GM13977 (cell line): ENCODE data around the gene PXK.
A peak's percentile ranks its signal among the peaks of the same experiment; 100 is the strongest.

Experiments
- DNase-seq: peaks from one replicate; pipeline ENCODE4 v3.0.0; 2012; ENCODE audit warnings: low spot score
- CTCF ChIP-seq: IDR thresholded peaks from 2 replicates; pipeline ENCODE4 v1.5.1; 2012; ENCODE audit warnings: mild to moderate bottlenecking, control low read depth; ENCODE audit not compliant: insufficient read depth; ENCODE audit errors: extremely low read depth, missing control alignments
- in situ Hi-C: fragments of 300-500 bp; cut with MboI; formaldehyde crosslinking; loops from one replicate; pipeline ENCODE4 v1.12.0; 2022; ENCODE audit warnings: low sequenced_read_pairs, low pct_unique_long_range_greater_than_20kb, mixed read lengths, inconsistent platforms; ENCODE audit not compliant: unreplicated experiment

PXK gene

GRCh38 chr3:58408906-58409305 lies 76.2 kb downstream of the PXK start:
- in situ Hi-C loops = no loop called here
- no peak for DNase-seq
- TF ChIP-seq CTCF = no peak

GRCh38 chr3:58409663-58410062 lies 77.0 kb downstream of the PXK start:
- TF ChIP-seq CTCF = no peak
- in situ Hi-C loops = loop anchor here (10.0 kb wide), 1 partner anchor 75 kb away; the partner anchor contains the start of gene PXK
- no peak for DNase-seq

DNA sequence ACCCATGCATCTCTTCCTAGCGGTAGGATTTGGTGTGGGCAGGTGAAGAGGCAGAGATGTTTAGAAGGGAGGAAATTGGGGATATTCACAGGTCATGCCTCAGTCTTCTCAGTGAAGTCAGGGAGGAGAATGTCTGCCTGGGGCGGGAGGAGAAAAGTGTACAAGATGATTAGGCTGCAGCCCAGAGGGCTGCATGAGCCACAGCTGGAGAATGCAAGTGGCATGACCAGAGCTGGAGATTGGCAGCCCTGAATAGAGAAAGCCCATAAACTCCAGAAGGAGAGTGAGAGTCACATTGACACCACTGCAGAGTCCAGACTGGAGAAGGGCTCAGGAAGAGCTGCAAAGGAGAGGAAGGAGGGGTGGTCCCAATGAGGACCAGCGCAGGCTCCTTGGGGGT lies 78.3 kb downstream of the PXK start:
- DNase-seq = no peak
- in situ Hi-C loops = loop anchor here (10.0 kb wide), 1 partner anchor 76 kb away; the partner anchor contains the start of gene PXK
- TF ChIP-seq CTCF = no peak

DNA sequence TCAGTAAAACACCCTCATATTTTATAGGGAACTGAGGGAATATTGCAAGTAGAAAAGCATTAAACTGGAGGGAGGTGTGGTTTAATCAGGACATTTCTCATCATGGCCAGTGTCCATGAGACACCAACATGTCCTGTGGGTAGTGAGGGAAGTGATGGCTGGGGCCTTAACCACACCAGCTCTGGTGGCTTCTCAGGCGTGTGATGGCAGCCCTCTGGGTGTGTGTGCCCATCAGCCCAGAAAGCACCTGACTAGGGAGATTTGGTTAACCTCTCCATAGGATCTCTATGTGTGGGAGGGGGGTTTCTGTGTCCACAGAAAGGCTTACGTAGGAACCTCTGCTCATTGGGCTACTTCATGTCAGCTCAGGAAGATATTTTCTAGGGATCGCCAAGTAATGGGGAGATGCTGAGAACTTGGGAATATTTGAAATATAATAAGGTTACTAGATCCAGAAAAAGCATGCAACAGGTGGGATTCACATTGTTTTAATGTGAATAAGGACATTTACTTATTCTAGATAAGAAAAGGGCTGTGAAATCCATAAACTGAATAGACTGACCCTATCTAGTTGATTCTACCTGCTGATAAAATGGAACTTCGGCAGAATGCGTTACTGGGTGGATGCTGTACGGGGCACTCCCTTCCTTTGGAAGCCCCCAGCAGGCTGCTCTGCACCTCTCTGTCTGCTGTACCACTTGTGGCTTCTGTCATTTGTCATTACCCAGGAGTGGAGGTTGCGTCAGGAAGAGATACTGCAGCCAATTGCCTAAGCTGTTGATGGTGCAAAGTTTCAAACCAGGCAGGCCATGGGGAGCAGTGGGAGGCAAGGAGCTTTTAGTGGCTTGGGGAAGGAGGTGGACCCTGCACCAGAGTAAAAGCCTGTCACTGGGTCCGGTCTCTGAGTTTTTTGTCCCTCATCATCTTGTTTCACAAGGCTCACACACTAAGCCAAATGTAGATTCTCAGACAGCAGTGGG lies 79.4 kb downstream of the PXK start:
- TF ChIP-seq CTCF = no peak
- in situ Hi-C loops = loop anchor here (10.0 kb wide), 1 partner anchor 77 kb away; the partner anchor contains the start of gene PXK
- DNase-seq = no peak

DNA sequence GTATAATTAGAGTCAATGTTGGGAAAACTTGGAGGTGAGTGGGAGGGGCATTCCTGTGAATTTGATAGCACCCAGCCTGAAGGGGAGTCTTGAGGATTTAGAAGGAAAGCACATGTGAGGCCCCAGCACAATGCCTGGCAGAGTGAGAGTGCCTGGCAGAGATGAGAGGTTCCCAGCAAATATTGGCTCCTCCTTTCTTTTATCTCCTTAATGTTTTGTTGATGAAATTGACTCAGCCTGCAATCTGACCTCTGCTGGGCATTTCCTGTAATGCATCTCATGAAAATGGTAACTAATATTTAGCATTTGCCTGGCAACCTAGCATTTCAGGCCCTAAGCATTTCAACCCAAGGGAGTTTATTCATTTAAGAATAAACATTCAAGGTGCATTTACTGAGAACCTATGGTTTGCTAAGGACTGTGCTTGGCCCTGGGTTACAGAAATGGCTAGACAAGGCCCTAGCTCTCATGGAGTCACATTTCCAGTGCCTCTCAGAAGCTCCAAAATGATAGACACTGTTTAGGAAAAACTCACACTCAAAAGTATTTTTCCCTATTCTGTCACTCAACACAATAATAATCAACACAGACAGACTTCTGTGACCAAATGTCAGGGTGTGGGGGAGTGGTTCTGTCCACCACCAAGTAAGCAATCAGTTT lies 82.0 kb downstream of the PXK start:
- peak; percentile 72 for TF ChIP-seq CTCF
- DNase-seq = peak; percentile 52
- in situ Hi-C loops = loop anchor here (10.0 kb wide), 1 partner anchor 80 kb away; the partner anchor contains the start of gene PXK

- no peak for DNase-seq
- TF ChIP-seq CTCF = no peak
- in situ Hi-C loops = loop anchor here (10.0 kb wide), 1 partner anchor 81 kb away; the partner anchor contains the start of gene PXK
Measured at GRCh38 chr3:58416191-58416590, 83.5 kb downstream of the PXK start.
